Glomerular endothelial cell (primary cell): Measurements from ENCODE around the gene PHLDB3. TPM values are rescaled to one million over a fixed set of nuclear protein-coding genes. Genes with fewer than 3 reads are reported as not detected.

Experiments used
- DNase-seq: peaks from one replicate; pipeline ENCODE4 v3.0.0-alpha.2; 2011; ENCODE audit warnings: low read depth, low spot score; ENCODE audit errors: extremely low read depth
- total RNA-seq: library from RNA; depleted of rRNA; stranded (reverse); fragments of >200 nt; gene quantifications from 2 replicates; pipeline ENCODE4 v1.2.3, GENCODE V29; 2015

Gene PHLDB3
- total RNA-seq, 1 donor from 2014 or later: 8.2 TPM

DNA sequence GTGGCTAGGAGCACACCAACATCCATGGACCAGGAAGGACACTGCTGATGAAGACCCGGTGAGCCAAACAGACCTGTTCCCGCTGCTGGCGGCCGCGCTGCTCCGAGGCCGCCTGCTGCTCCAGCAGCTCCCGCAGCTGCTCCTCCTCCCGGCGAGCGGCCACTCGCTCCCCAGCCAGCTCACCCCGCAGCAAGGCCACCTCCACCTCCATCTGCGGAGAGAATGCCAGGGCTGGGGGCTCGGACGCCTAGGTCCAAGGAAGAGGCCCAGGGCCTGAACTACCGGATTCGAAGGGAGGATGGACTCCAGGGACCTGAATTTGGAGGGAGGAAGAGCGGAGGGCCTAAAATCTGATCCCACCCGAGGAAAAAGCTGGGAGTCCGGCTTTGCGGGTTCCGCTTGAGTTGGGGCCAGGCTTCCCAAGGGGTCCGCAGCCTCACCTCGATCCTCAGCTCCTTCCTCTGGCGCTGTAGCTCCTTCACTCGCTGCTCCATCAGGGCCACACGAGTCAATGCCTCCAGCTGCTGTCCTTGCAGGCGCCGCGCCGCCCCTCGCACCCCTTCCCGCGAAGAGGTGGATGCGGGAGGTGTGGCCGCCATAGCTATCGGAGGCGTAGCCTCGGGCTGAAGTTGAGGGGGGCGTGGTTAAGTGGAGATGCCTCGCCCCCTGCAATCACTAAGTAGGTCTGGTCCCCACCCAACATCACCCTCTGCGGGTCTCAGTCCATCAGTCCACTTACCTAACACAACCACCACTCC lies 2.7 kb downstream of the PHLDB3 start:
- no peak for DNase-seq

DNA sequence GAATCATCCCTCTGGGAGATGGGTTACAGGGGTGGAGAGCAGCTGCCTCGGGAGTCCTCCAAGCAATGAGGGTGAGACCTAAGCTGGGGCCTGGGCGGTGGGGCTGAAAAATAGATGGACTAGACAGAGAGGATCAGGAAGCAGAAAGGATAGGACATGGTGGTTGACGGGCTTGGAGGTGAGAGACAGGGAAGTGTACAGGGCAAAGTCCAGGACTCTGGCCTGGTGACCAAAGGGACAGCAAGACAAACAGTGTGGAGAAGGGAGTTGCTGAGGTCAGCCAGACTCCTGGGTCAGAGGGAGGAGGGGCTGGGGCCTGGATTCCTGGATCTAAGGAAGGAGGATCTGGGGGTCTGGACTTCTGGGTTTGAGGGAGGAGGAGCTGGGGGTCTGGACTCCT lies 5.5 kb downstream of the PHLDB3 start:
- no peak for DNase-seq

DNA sequence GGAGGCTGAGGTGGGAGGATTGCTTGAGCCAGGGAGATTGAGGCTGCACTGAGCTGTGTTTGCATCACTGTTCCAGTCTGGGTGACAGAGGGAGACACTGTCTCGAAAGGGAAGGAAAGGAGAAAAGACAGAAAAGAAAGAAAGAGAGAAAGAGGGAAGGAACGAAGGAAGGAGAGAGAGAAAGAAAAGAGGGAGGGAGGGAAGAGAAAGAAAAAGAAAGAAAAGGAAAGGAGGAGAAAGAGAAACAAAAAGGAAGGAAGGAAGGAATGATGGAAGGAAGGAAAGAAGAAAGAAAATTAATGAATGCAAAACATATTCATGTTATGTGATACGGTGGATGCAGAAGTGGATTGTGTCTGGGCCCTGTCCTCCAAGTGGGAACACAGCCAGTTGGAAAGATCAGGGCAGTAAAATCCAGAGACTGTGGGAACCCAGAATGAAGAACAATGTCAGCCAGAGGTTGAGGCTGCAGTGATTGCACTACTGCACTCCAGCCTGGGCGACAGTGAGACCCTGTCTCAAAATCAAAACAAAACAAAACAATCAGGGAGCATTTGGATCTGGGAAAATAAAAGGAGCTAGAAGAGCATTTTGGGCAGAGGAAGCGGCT lies 6.2 kb downstream of the PHLDB3 start:
- DNase-seq: no peak

DNA sequence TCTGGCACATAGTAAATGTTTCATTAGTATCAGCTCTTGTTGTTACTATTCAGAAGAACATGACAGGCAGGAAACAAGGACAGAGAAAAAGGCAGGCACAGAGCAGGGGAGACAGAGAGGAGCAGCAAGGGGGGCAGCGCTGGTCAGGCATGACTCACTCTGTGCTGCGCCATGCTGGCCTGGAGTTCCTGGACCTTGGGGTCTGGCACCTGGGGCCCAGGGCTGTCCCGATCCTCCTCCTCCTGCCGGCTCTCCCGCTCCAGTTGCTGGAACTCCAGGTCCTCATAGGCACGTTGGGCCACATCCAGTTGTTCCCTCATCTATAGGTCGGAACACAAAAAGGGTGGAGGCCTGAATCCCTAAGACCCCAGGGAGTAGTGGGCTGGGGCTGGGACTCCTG lies 7.6 kb downstream of the PHLDB3 start:
- no peak for DNase-seq

DNA sequence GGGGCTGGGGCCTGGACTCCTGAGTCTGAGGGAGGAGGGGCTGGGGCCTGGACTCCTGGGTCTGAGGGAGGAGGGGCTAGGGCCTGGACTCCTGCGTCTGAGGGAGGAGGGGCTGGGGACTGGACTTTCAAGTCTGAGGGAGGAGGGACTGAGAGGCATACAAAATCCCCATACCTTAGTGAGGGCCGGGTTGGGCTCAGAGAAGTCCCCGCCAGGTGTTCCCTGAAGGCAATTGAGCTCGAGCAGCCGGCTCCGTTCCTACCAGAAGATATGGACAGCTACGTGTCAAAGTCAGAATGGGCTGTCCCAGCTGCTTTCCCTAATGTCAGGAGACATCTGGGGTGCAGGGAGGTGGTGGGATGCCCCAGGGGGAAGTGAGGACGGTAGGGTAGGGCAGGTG lies 9.5 kb downstream of the PHLDB3 start:
- DNase-seq: no peak

DNA sequence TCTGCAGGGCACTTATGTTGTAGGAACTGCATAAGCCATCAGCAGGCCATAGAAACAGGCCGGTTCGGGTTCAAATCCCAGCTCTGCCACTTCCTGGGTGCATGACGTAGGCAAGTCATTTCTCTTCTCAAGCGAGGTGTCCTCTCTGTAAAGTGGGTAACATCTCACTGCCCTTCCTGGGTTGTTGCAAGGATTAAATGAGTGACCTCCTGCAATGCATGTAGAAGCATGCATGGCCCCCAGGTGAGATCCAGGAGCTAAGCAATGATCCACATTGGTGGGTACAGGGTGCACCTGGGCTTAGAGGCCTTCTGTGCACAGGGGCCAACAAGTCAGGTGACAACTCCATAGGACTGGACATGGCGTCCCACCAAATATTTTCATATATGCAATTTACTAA lies 13.8 kb downstream of the PHLDB3 start:
- DNase-seq: no peak

DNA sequence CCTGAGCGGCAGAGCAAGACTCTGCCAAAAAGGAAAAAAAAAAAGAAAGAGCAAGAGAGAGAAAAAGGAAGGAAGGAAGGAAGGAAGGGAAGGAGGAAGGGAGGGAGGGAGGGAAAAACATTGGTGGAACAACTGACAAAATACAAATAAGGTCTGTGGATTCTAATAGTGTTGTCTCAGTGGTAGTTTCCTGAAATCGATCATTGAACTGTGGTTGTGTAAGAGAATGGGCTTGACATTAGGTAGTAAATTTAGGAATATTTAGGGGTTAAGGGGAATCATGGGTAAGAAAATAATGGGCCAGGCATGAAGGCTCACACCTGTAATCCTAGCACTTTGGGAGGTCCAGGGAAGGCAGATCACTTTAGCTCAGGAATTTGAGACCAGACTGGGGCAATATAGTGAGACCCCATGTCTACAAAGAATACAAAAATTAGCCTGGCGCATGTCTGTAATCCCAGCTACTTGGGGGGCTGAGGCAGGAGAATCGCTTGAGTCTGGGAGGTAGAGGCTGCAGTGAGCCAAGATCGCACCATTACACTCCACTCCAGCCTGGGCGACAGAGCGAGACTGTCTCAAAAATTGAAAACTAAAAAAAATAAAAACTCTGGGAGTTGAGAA lies 14.5 kb downstream of the PHLDB3 start:
- no peak for DNase-seq

DNA sequence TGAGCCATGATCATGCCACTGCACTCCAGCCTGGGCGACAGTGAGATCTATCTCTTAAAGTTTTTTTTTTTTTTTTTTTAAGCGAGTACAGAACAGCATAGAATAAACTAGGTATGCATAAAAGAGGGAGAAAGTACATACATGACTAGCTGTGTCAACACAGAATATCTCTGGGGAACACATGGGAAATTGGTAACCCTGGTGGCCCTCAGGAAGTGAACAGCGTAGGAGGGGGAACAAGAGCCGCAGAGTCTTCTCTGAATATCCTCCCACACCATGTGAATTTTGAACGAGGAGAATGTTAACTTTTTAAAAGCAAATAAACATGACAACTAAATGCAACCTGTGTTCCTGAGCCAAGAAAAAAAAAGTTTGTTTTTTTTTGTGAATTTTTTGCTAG lies 15.2 kb downstream of the PHLDB3 start:
- DNase-seq: no peak

DNA sequence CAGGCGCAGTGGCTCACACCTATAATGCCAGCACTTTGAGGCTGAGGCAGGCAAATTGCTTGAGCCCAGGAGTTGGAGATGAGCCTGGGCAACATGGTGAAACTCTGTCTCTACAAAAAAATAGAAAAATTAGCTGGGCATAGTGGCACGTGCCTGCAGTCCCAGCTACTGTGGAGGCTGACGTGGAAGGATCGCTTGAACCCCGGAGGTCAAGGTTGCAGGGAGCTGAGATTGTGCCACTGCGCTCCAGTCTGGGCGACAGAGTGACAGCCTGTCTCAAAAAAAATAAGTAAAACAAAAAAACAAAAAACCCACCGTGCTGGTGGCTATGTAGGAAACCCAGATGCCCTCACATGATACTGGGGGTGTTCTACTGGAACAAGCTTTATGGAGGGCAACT lies 16.4 kb downstream of the PHLDB3 start:
- DNase-seq: no peak

DNA sequence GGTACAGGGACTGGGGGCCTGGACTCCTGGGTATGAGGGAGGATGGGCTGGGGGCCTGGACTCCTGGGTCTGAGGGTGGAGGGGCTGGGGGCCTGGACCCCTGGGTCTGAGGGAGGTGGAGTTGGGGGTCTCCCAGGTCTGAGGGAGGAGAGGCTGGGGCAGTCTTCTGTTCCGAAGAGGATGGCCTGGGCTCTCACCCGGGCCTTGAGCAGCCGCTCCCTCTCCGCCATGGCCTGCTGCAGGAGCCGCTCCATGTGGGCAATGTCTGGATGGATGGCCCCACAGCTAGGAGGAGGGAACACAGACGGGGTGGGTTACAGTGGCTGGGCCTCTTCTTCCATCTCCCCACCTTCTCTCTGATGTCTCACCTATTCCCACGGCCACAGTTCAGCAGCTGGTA lies 18.1 kb downstream of the PHLDB3 start:
- no peak for DNase-seq

DNA sequence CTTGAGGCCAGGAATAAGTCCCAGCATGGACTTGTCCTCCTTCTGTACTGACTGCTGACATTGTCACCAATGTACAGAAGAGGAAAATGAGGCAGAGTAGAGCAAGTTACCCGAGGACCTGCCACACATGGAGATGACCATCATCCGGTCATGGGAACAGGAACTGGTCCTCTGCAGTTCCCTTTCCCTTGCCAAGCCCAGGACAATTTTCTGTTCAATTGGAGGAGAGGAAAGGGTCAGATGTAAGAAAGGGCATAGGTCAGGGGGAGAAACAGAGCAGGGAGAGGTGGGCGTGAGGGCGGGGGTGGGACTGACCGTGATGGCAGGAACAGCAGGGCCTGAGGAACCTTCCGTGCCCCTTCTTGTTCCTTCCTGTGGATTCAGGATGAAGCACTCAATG lies 18.6 kb downstream of the PHLDB3 start:
- no peak for DNase-seq

DNA sequence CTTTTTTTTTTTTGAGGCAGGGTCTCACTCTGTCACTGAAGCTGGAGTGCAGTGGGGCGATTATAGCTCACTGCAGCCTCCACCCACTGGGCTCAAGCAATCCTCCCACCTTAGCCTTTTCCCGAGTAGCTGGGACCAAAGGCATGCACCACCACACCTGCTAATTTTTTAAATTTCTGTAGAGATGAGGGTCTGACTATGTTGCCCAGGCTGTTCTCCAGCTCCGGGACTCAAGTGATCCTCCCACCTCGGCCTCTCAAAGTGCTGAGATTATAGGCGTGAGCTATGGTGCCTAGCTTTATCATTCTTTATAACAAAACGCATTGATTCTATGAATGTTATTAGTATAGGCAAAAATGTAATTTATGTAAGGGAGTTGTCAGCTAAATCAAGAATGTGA lies 21.3 kb downstream of the PHLDB3 start:
- DNase-seq: no peak

DNA sequence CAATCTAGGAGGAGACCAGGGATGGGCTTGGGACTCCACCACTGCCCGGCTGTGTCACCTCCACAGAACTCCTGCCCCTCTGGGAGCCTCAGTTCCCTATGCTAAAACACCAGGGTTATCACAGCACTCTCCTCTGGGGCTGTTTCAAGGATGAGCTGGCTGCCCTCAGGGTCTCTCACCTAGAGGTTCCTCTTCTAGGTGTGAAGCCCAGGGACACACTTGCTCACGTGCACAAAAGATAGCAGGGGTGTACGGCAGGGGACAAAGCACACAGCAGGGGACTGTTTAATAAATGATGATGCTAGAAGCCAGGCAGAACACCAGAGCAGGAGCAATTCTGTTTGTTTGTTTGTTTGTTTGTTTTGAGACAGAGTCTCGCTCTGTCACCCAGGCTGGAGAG lies 22.4 kb downstream of the PHLDB3 start:
- DNase-seq: no peak

DNA sequence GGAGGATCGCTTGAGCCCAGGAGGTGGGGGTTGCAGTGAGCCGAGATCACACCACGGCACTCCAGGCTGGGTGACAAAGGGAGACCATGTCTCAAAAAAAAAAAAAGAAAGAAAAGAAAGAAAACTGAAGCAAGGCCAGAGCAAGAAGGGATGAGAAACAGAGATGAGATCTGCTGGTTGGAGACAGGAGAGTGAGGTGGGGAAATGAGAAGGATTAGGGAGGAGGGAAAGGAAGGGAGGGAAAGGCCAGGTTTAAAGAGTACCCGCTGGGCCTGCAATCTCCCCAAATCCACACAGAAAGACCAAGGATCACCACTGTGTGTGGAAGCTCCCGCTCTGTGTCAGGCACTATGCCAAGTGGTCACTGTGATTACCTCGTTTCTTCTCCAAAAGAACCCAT lies 22.8 kb downstream of the PHLDB3 start:
- no peak for DNase-seq

DNA sequence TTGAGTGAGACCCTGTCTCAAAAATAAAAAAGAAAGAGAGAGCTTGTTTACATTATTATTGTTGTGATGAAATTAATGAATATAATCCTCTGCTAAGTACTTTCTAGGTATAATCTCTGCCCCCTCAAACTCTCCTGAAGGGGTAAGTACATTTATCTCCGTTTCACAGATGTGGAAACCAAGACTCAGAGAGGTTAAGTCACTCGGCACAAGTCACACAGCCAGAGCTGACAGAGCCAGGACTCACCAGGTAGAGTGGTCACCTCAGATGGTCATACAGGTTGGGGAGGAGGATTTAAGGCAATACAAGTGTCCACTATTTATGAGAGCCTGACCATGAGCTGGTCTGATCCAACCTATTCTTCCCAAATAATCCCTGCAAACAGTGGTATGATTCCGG lies 24.0 kb downstream of the PHLDB3 start:
- no peak for DNase-seq

DNA sequence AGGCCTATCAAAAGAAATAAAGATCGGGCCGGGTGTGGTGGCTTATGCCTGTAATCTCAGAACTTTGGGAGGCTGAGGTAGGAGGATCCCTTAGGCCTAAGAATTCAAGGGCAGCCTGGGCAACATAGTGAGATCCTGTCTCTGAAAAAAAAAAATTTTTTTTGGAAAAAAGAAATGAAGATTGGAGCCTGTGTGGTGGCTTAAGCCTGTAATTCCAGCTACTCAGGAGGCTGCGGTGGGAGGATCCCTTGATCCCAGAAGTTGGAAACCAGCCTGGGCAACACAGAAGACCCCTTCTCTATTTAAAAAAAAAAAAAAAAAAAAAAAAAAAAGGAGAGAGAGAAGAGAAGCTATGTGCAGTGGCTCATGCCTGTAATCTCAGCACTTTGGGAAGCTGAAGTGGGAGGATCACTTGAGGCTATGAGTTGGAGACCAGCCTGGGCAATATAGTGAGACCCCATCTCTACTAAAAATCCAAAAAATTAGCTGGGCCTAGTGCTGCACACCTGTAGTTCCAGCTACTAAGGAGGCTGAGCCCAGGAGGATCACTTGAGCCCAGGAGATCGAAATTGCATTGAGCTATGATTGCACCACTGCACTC lies 24.5 kb downstream of the PHLDB3 start:
- no peak for DNase-seq

DNA sequence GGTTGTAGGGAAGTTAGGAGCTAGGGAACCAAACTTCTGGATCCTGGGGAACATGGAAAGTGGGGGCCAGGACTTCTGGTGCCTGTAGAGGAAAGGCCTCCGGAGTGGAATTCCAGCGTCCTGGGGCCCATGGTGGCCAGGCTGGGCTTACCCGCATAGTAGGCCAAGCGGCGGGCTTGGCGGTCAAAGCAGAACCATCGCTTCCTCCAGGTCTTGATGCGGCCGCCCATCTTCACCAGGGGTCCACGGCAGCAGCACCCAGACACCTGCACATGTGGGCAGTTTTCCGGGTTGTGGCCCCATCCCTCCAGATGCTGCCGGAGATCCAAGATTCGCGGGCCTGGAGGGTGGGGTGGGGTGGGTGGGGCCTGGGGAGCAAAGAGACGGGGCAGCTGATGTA lies 25.3 kb downstream of the PHLDB3 start:
- no peak for DNase-seq

DNA sequence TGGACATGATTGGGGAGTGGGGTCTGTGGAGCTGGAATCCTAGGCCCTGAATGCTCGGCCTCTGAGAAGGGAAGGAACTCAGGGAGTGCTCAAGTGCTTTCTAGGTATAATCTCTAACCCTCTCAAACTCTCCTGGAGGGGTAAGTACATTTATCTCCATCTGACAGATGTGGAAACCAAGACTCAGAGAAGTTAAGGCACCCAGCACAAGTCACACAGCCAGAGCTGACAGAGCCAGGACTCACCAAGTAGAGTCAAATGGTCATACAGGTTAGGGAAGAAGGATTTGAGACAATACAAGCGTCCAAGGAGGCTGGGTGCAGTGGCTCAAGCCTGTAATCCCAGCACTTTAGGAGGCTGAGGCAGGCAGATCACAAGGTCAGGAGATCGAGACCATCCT lies 26.2 kb downstream of the PHLDB3 start:
- DNase-seq: no peak

DNA sequence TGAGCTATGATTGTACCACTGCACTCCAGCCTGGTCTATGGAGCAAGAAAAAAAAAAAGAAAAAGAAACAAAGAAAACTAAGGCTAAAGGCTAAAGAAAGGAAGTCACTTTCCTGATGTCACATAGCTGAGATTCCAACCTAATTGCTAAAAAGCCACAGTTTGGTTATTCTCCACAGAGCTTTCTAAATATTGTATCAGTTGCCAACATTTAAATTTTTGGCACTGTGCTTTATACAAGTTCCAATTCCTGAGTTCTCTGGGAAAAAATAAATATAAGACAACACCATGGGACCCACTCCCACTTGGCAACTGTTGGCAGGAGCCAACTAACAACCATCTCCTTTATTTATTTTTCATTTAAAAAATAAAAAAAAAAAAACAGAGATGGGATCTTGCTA lies 27.9 kb downstream of the PHLDB3 start:
- no peak for DNase-seq

DNA sequence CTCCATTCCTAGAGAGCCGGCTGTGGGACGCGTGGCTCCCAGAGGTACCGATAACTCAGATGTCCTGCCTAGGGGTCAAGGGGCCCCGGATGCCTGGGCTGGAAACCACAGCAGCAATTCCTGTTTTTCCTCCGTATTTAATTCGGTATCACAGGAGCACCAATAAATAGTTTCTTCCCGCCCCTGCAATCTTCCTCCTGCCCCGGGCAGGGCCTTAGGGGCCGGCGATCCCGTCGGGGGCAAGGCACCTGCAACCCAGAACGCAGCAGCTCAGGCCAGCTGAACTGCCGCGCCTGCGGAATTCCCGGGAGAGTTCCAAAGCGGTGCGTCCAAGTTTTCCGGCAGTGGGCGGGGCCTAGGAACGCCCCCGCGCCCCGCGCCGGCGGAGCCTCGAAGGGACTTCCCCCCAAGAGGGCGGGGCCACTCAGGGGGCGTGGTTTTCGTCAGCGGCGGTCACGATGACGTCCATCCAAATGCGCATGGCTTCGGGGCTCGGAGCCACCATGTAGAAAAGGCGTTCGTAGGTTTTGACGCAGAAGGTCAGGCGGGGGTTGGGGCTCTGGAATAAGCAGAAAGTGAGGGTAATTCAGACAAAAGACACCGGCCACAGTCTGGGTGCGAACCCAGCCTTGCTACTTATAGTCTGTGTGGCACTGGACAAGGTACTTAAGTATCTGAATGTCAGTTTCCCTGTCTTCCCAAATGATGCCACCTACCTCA lies 29.4 kb downstream of the PHLDB3 start:
- DNase-seq: peak; percentile 55

DNA sequence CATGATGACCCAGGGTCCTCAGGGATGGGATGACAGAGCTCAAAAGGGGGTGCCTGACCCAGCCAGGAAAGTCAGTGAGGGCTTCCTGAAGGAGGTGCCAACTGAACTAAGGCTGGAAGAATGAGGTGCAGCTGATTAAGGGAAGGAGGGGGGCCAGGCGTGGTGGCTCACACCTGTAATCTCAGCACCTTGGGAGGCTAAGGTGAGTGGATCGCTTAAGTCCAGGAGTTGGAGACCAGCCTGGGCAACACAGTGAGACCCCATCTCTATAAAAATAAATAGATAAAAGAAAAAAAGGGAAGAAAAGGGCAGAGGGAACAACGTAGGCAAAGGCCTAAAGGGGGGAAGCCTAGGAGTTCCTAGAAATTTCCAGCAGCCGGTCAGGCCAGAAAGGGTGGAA lies 30.1 kb downstream of the PHLDB3 start:
- no peak for DNase-seq
